Glutamatergic neuron (in vitro differentiated cells): ENCODE results near the gene USB1. TPM values are rescaled to one million over a fixed set of nuclear protein-coding genes. Genes with fewer than 3 reads are reported as not detected.

Experiments
- DNase-seq: peaks from one replicate; pipeline ENCODE4 v3.0.0; 2022
- H3K27ac Mint-ChIP-seq: one replicate; pipeline ENCODE4 v1.8.0; 2020; ENCODE audit warnings: mild to moderate bottlenecking, mixed read lengths, inconsistent platforms; ENCODE audit not compliant: unreplicated experiment
- H3K27me3 Mint-ChIP-seq: one replicate; pipeline ENCODE4 v1.8.0; 2020; ENCODE audit warnings: mild to moderate bottlenecking, moderate library complexity, mixed read lengths, inconsistent platforms; ENCODE audit not compliant: unreplicated experiment
- H3K36me3 Mint-ChIP-seq: one replicate; pipeline ENCODE4 v1.8.0; 2020; ENCODE audit warnings: mild to moderate bottlenecking, mixed read lengths, inconsistent platforms; ENCODE audit not compliant: unreplicated experiment
- H3K4me1 Mint-ChIP-seq: one replicate; pipeline ENCODE4 v1.8.0; 2020; ENCODE audit warnings: mild to moderate bottlenecking, low read depth, mixed read lengths, inconsistent platforms; ENCODE audit not compliant: unreplicated experiment
- H3K4me3 Mint-ChIP-seq: one replicate; pipeline ENCODE4 v1.8.0; 2020; ENCODE audit warnings: mild to moderate bottlenecking, mixed read lengths, inconsistent platforms; ENCODE audit not compliant: unreplicated experiment
- H3K9me3 Mint-ChIP-seq: one replicate; pipeline ENCODE4 v1.8.0; 2020; ENCODE audit warnings: mild to moderate bottlenecking, moderate library complexity, mixed read lengths, inconsistent platforms; ENCODE audit not compliant: unreplicated experiment
- CTCF ChIP-seq: fragments of 200-600 bp; sonication (generic); IDR thresholded peaks from one replicate; pipeline ENCODE4 v1.5.0; 2021; ENCODE audit not compliant: partially characterized antibody, unreplicated experiment
- total RNA-seq: library from RNA; stranded (reverse); fragmentation: NEBNext Ultra II Directional; extraction: Animal tissue kit (Norgen Biotek cat#: 25700); gene quantifications from one replicate; pipeline ENCODE4 v1.2.1, GENCODE V29; 2021; ENCODE audit not compliant: unreplicated experiment

The USB1 gene
- total RNA-seq, 1 donor from 2014 or later: 107 TPM

- H3K27ac Mint-ChIP-seq: peak overlapping the region; percentile 44
- H3K36me3 Mint-ChIP-seq: peaks cover 8% of the 10 kb centered on the region
- H3K27me3 Mint-ChIP-seq: peaks cover 2% of the 10 kb centered on the region
- TF ChIP-seq CTCF: no peak
- H3K4me1 Mint-ChIP-seq: peaks cover 12% of the 10 kb centered on the region
- H3K9me3 Mint-ChIP-seq: peaks cover 6% of the 10 kb centered on the region
- peak overlapping the region; percentile 39 for H3K4me3 Mint-ChIP-seq
- DNase-seq: peak; percentile 9
Observed at GRCh38 chr16:58009856-58010416, 8.7 kb downstream of the USB1 start.

GRCh38 chr16:58010886-58011285, 9.7 kb downstream of the USB1 start:
- Mint-ChIP-seq H3K36me3 (peaks cover 8% of the 10 kb centered on the region), H3K27ac (no peak overlapping the region), H3K9me3 (peaks cover 6% of the 10 kb centered on the region), H3K27me3 (peaks cover 2% of the 10 kb centered on the region), H3K4me3 (no peak overlapping the region), H3K4me1 (peaks cover 12% of the 10 kb centered on the region)
- peak; percentile 3 for DNase-seq
- no peak for TF ChIP-seq CTCF

GRCh38 chr16:58011652-58012051, 10.4 kb downstream of the USB1 start:
- peaks cover 12% of the 10 kb centered on the region for H3K4me1 Mint-ChIP-seq
- peaks cover 8% of the 10 kb centered on the region for H3K36me3 Mint-ChIP-seq
- H3K27me3 Mint-ChIP-seq: peaks cover 2% of the 10 kb centered on the region
- no peak overlapping the region for H3K4me3 Mint-ChIP-seq
- DNase-seq: no peak
- no peak overlapping the region for H3K27ac Mint-ChIP-seq
- H3K9me3 Mint-ChIP-seq: peaks cover 6% of the 10 kb centered on the region
- TF ChIP-seq CTCF: no peak

- peaks cover 8% of the 10 kb centered on the region for H3K36me3 Mint-ChIP-seq
- DNase-seq: peak; percentile 4
- peaks cover 12% of the 10 kb centered on the region for H3K4me1 Mint-ChIP-seq
- TF ChIP-seq CTCF: no peak
- peaks cover 2% of the 10 kb centered on the region for H3K27me3 Mint-ChIP-seq
- no peak overlapping the region for H3K27ac Mint-ChIP-seq
- H3K4me3 Mint-ChIP-seq: no peak overlapping the region
- H3K9me3 Mint-ChIP-seq: peaks cover 3% of the 10 kb centered on the region
Observed at GRCh38 chr16:58012481-58012880, 11.3 kb downstream of the USB1 start.

GRCh38 chr16:58013201-58013956, 12.2 kb downstream of the USB1 start:
- no peak overlapping the region for H3K4me3 Mint-ChIP-seq
- TF ChIP-seq CTCF: no peak
- H3K9me3 Mint-ChIP-seq: peaks cover 3% of the 10 kb centered on the region
- H3K27me3 Mint-ChIP-seq: peaks cover 2% of the 10 kb centered on the region
- peaks cover 12% of the 10 kb centered on the region for H3K4me1 Mint-ChIP-seq
- DNase-seq: peak; percentile 7
- H3K36me3 Mint-ChIP-seq: peaks cover 8% of the 10 kb centered on the region
- no peak overlapping the region for H3K27ac Mint-ChIP-seq
